ENCODE data around the gene PEX13. TPM values are rescaled to one million over a fixed set of nuclear protein-coding genes. Genes with fewer than 3 reads are reported as not detected.

The PEX13 gene
- total RNA-seq, 1 experiment from 2014 or later = 22.4 TPM

GRCh38 chr2:60991644-60992043, 25.9 kb upstream of the PEX13 start:
- Histone ChIP-seq H2AK5ac (ENCODE audit: insufficient read length, low read length) (no peak overlapping the region), H3K14ac (ENCODE audit: insufficient read depth, low read length) (no peak overlapping the region), H3K4me2 (ENCODE audit: insufficient read depth, insufficient read length, low read length) (no peak overlapping the region), H3K56ac (ENCODE audit: insufficient read length, low read depth, low read length) (no peak overlapping the region), H2BK20ac (ENCODE audit: low read depth, low read length, poor library complexity, severe bottlenecking) (no peak overlapping the region), H3K18ac (ENCODE audit: insufficient read length, low read depth, low read length) (no peak overlapping the region), H2BK12ac (ENCODE audit: insufficient read length, low read depth, low read length) (no peak overlapping the region), H4K91ac (ENCODE audit: insufficient read length, low read depth, low read length) (no peak overlapping the region), H3K4me1 (ENCODE audit: insufficient read depth, low read length) (no peaks in the 10 kb centered on the region), H3K4ac (ENCODE audit: low read depth, low read length) (no peak overlapping the region), H3K27ac (ENCODE audit: insufficient read length, low read depth, low read length) (no peak overlapping the region), H3T11ph (ENCODE audit: low read length) (no peak overlapping the region), H3K23ac (ENCODE audit: insufficient read length, low read depth, low read length) (no peak overlapping the region), H3K9ac (ENCODE audit: extremely low read depth, insufficient read length, low read length) (no peak overlapping the region), H4K5ac (ENCODE audit: insufficient read length, low read depth, low read length) (no peak overlapping the region), H2BK15ac (ENCODE audit: low read depth, low read length) (no peak overlapping the region), H2AFZ (ENCODE audit: low read length) (no peak overlapping the region), H4K20me1 (ENCODE audit: control insufficient read depth, insufficient read depth, insufficient read length) (no peaks in the 10 kb centered on the region), H3K79me2 (ENCODE audit: insufficient read depth, low read length) (no peaks in the 10 kb centered on the region), H2BK5ac (ENCODE audit: insufficient read length, low read length) (no peak overlapping the region), H3K23me2 (ENCODE audit: insufficient read length, low read depth, low read length, poor library complexity, severe bottlenecking) (no peaks in the 10 kb centered on the region), H3K9me3 (ENCODE audit: control insufficient read depth, low read depth, low read length) (no peaks in the 10 kb centered on the region), H4K8ac (replicated peaks; ENCODE audit: insufficient read length, low read depth, low read length) (no peak overlapping the region), H3K79me1 (ENCODE audit: insufficient read depth, low read depth, low read length, poor library complexity, severe bottlenecking) (no peaks in the 10 kb centered on the region), H2BK120ac (ENCODE audit: low read depth, low read length, poor library complexity, severe bottlenecking) (no peak overlapping the region), H3K27me3 (ENCODE audit: insufficient read depth, low read length) (no peaks in the 10 kb centered on the region)
- Mint-ChIP-seq H3K4me1 (no peaks in the 10 kb centered on the region), H3K4me3 (no peak overlapping the region), H3K27me3 (ENCODE audit: low read depth) (peaks cover 3% of the 10 kb centered on the region), H3K9me3 (peaks cover 32 to 34% of the 10 kb centered on the region in 2 experiments), H3K36me3 (ENCODE audit: insufficient read depth in 1 of 3, low read depth in 3 of 3) (peaks cover 13 to 27% (median 14%) of the 10 kb centered on the region in 3 experiments), H3K27ac (no peak overlapping the region)
- TF ChIP-seq CTCF (conservative IDR thresholded peaks at IDR 0.05) = no peak
- DNase-seq = no peak
- no CpG with 5 or more reads among the region's 4 CpGs for WGBS (ENCODE audit: extremely low coverage, insufficient read length, low lambda C conversion rate)

Measured in H9 (cell line).